IMR-90 (cell line): ENCODE measurements around the gene CEP290. TPM values are rescaled to one million over a fixed set of nuclear protein-coding genes. Genes with fewer than 3 reads are reported as not detected.

Source experiments
- ATAC-seq: fragments of 200-7000 bp; cut with Tn5 transposase; 2 replicates; pipeline ENCODE4 v1.9.1; 2020; ENCODE audit warnings: low read depth, mild to moderate bottlenecking, moderate library complexity
- Bru-seq: library from RNA; stranded (reverse); fragments of 400-500 nt; gene quantifications from one replicate; lab custom pipeline; 2021; lab: Mats Ljungman, UMichigan
- BruChase-seq, 2 experiments: library from RNA; stranded (reverse); fragments of 400-500 nt; gene quantifications; one replicate each; lab custom pipeline; 2021; lab: Mats Ljungman, UMichigan
- BruUV-seq: library from RNA; stranded (reverse); fragments of 400-500 nt; replicated peaks from 2 replicates; lab custom pipeline; 2021; lab: Mats Ljungman, UMichigan
- CTCF ChIA-PET: fragments of 300-600 bp; formaldehyde crosslinking; extraction: SDS; loops from one replicate; lab custom pipeline; 2021; ENCODE audit warnings: antibody characterized with exemption; lab: Yijun Ruan, JAX
- POLR2A ChIA-PET: fragments of 300-600 bp; sonication (Branson Sonifier 250); formaldehyde crosslinking; loops from one replicate; lab custom pipeline; 2022; ENCODE audit warnings: antibody characterized with exemption; ENCODE audit not compliant: unreplicated experiment; lab: Charles Lee
- DNase-seq: peaks from one replicate; pipeline ENCODE4 v3.0.0; 2013
- H2AFZ ChIP-seq: replicated peaks from 2 replicates; pipeline ENCODE3; 2013; ENCODE audit warnings: low read length, mild to moderate bottlenecking; ENCODE audit not compliant: poor library complexity
- H2AK5ac ChIP-seq: 2 replicates; pipeline ENCODE4 v1.6.1; 2013; ENCODE audit warnings: low read depth, low read length, inconsistent platforms
- H2AK9ac ChIP-seq: replicated peaks from 2 replicates; pipeline ENCODE3; 2013; ENCODE audit warnings: mild to moderate bottlenecking, low read depth, low read length, moderate library complexity; ENCODE audit not compliant: poor library complexity
- H2BK120ac ChIP-seq: 2 replicates; pipeline ENCODE4 v1.6.1; 2013; ENCODE audit warnings: low read depth, low read length, inconsistent platforms
- H2BK15ac ChIP-seq: 3 replicates; pipeline ENCODE4 v1.6.1; 2013; ENCODE audit warnings: low read depth, low read length, inconsistent platforms
- H2BK20ac ChIP-seq: 2 replicates; pipeline ENCODE4 v1.6.1; 2013; ENCODE audit warnings: low read depth, mild to moderate bottlenecking, inconsistent platforms, low read length, moderate library complexity
- H2BK5ac ChIP-seq: 2 replicates; pipeline ENCODE4 v1.6.1; 2013; ENCODE audit warnings: mild to moderate bottlenecking, low read depth, low read length, inconsistent platforms; ENCODE audit not compliant: poor library complexity, severe bottlenecking
- H3K14ac ChIP-seq: replicated peaks from 2 replicates; pipeline ENCODE4 v1.6.1; 2013; ENCODE audit warnings: low read depth, low read length, inconsistent platforms
- H3K18ac ChIP-seq: 2 replicates; pipeline ENCODE4 v1.6.1; 2013; ENCODE audit warnings: low read depth, low read length, control low read depth
- H3K23ac ChIP-seq: 2 replicates; pipeline ENCODE4 v1.6.1; 2013; ENCODE audit warnings: low read depth, low read length, inconsistent platforms
- H3K27ac ChIP-seq: 2 replicates; pipeline ENCODE4 v1.5.1; 2013; ENCODE audit warnings: mild to moderate bottlenecking, control low read depth, low read length; ENCODE audit not compliant: insufficient read depth
- H3K27me3 ChIP-seq: 2 replicates; pipeline ENCODE4 v1.6.1; 2013; ENCODE audit warnings: low read length; ENCODE audit not compliant: control insufficient read depth, insufficient read depth
- H3K36me3 ChIP-seq: 2 replicates; pipeline ENCODE4 v1.6.1; 2013; ENCODE audit warnings: low read length, mixed read lengths; ENCODE audit not compliant: control insufficient read depth, insufficient read depth
- H3K4ac ChIP-seq: 2 replicates; pipeline ENCODE4 v1.6.1; 2013; ENCODE audit warnings: low read depth, low read length, inconsistent platforms
- H3K4me1 ChIP-seq: 2 replicates; pipeline ENCODE4 v1.6.1; 2013; ENCODE audit warnings: low read length, mixed read lengths; ENCODE audit not compliant: control insufficient read depth, insufficient read depth
- H3K4me2 ChIP-seq: 2 replicates; pipeline ENCODE4 v1.6.1; 2013; ENCODE audit warnings: low read depth, mild to moderate bottlenecking, control low read depth, low read length, moderate library complexity
- H3K4me3 ChIP-seq: 2 replicates; pipeline ENCODE4 v1.5.1; 2013; ENCODE audit warnings: low read depth, mild to moderate bottlenecking, control low read depth, low read length, moderate library complexity; ENCODE audit not compliant: insufficient read depth
- H3K56ac ChIP-seq: 2 replicates; pipeline ENCODE4 v1.6.1; 2013; ENCODE audit warnings: low read length, inconsistent platforms; ENCODE audit not compliant: insufficient read depth; ENCODE audit errors: extremely low read depth
- H3K79me1 ChIP-seq, 2 experiments: 2 replicates each; pipeline ENCODE4 v1.6.1; 2013; ENCODE audit warnings: low read length in 2 of 2, inconsistent platforms in 1 of 2, low read depth in 1 of 2
- H3K9ac ChIP-seq: 2 replicates; pipeline ENCODE4 v1.6.1; 2013; ENCODE audit warnings: low read depth, low read length, control low read depth
- H3K9me1 ChIP-seq: 2 replicates; pipeline ENCODE4 v1.6.1; 2013; ENCODE audit warnings: low read length, inconsistent platforms; ENCODE audit not compliant: insufficient read depth
- H3K9me3 ChIP-seq: 2 replicates; pipeline ENCODE4 v1.6.1; 2013; ENCODE audit warnings: low read length; ENCODE audit not compliant: control insufficient read depth, insufficient read depth
- H4K20me1 ChIP-seq: 2 replicates; pipeline ENCODE4 v1.6.1; 2013; ENCODE audit warnings: low read length, inconsistent platforms; ENCODE audit not compliant: insufficient read depth
- H4K5ac ChIP-seq: 2 replicates; pipeline ENCODE4 v1.6.1; 2013; ENCODE audit warnings: mild to moderate bottlenecking, low read depth, low read length, control low read depth
- H4K8ac ChIP-seq, 2 experiments: 2 replicates each; pipeline ENCODE4 v1.6.1; 2013; ENCODE audit warnings: low read depth in 2 of 2, low read length in 2 of 2, control low read depth in 1 of 2, inconsistent platforms in 1 of 2
- H4K91ac ChIP-seq: 2 replicates; pipeline ENCODE4 v1.6.1; 2013; ENCODE audit warnings: low read depth, low read length, inconsistent platforms; ENCODE audit not compliant: insufficient read depth
- BHLHE40 ChIP-seq: fragments of 150-350 bp; IDR thresholded peaks from 2 replicates; pipeline ENCODE4 v1.6.1; 2016; ENCODE audit warnings: mild to moderate bottlenecking, low read depth, low read length
- MAZ ChIP-seq: IDR thresholded peaks from 2 replicates; pipeline ENCODE4 v1.6.1; 2012; ENCODE audit warnings: low read depth, mild to moderate bottlenecking, low read length, improper control_type of control experiment, moderate library complexity, borderline replicate concordance
- MXI1 ChIP-seq: IDR thresholded peaks from 2 replicates; pipeline ENCODE4 v1.6.1; 2012; ENCODE audit warnings: low read depth, mild to moderate bottlenecking, low read length, moderate library complexity, borderline replicate concordance
- POLR2A ChIP-seq: IDR thresholded peaks from 2 replicates; pipeline ENCODE4 v1.6.1; 2012; ENCODE audit warnings: mild to moderate bottlenecking, low read depth, low read length
- RFX5 ChIP-seq: IDR thresholded peaks from 2 replicates; pipeline ENCODE4 v1.8.0; 2012; ENCODE audit warnings: low read depth, mild to moderate bottlenecking, low read length, moderate library complexity
- WGBS, 2 experiments: methylation state at CpG; one replicate each; pipeline versions ENCODE4 v1.1.5 to v1.1.7; 2013; ENCODE audit warnings: missing lambda C conversion rate in 2 of 2; ENCODE audit not compliant: insufficient read length in 1 of 2; ENCODE audit errors: extremely low coverage in 2 of 2; 5-methylcytosine and 5-hydroxymethylcytosine counted together
- dilution Hi-C: fragments of 300-500 bp; cut with HindIII; formaldehyde crosslinking; loops from one replicate; pipeline ENCODE4 v1.14.3; 2018; ENCODE audit warnings: low sequenced_read_pairs; ENCODE audit not compliant: unreplicated experiment
- in situ Hi-C: fragments of 300-500 bp; cut with MboI; formaldehyde crosslinking; loops from 3 replicates; pipeline ENCODE4 v1.14.3; 2019; ENCODE audit warnings: low sequenced_read_pairs, inconsistent platforms, mixed read lengths
- intact Hi-C: fragments of 100-400 bp; cut with micrococcal nuclease; formaldehyde crosslinking; loops from 2 replicates; pipeline ENCODE4 v1.10.0; 2022
- long read RNA-seq: library from polyadenylated mRNA; unstranded; transcript quantifications from one replicate; pipeline ENCODE4 v2.0.0, GENCODE V29; 2021; ENCODE audit not compliant: unreplicated experiment
- polyA plus RNA-seq, 3 experiments: library from polyadenylated mRNA; depleted of rRNA; stranded (reverse); fragments of >200 nt; gene quantifications; 2 replicates each; pipeline ENCODE4 v1.2.3, GENCODE V29; 2012; ENCODE audit warnings: low replicate concordance in 1 of 3
- total RNA-seq: library from RNA; depleted of rRNA; stranded (reverse); fragments of >200 nt; gene quantifications from 2 replicates; pipeline ENCODE4 v1.2.3, GENCODE V29; 2012; rRNA removed

The CEP290 gene, protein sequence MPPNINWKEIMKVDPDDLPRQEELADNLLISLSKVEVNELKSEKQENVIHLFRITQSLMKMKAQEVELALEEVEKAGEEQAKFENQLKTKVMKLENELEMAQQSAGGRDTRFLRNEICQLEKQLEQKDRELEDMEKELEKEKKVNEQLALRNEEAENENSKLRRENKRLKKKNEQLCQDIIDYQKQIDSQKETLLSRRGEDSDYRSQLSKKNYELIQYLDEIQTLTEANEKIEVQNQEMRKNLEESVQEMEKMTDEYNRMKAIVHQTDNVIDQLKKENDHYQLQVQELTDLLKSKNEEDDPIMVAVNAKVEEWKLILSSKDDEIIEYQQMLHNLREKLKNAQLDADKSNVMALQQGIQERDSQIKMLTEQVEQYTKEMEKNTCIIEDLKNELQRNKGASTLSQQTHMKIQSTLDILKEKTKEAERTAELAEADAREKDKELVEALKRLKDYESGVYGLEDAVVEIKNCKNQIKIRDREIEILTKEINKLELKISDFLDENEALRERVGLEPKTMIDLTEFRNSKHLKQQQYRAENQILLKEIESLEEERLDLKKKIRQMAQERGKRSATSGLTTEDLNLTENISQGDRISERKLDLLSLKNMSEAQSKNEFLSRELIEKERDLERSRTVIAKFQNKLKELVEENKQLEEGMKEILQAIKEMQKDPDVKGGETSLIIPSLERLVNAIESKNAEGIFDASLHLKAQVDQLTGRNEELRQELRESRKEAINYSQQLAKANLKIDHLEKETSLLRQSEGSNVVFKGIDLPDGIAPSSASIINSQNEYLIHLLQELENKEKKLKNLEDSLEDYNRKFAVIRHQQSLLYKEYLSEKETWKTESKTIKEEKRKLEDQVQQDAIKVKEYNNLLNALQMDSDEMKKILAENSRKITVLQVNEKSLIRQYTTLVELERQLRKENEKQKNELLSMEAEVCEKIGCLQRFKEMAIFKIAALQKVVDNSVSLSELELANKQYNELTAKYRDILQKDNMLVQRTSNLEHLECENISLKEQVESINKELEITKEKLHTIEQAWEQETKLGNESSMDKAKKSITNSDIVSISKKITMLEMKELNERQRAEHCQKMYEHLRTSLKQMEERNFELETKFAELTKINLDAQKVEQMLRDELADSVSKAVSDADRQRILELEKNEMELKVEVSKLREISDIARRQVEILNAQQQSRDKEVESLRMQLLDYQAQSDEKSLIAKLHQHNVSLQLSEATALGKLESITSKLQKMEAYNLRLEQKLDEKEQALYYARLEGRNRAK (N-terminal part only)
- 7.9 and 17.5 TPM in 2 replicates for total RNA-seq
- 4.3 and 4.4 TPM in 2 replicates for polyA plus RNA-seq (2012; rRNA removed)
- polyA plus RNA-seq (2012; cell fraction: cytosol; rRNA removed) = 0.98 and 1.9 TPM in 2 replicates
- 1.9 and 6.9 TPM in 2 replicates for polyA plus RNA-seq (2012; cell fraction: nucleus; rRNA removed; ENCODE audit: low replicate concordance)
- Bru-seq, nascent RNA = percentile 64 among the genes with signal in this experiment
- BruChase-seq, experiment 1, labeled RNA remaining after a 6-hour chase = percentile 65 among the genes with signal in this experiment
- percentile 75 among the genes with signal in this experiment for BruChase-seq, experiment 2, labeled RNA remaining after a 2-hour chase
- long read RNA-seq, partial matches to known transcripts = 9 of 10 reads
- long read RNA-seq, other reads (novel, unspliced or antisense) = 1 of 10 reads

- Histone ChIP-seq H3K18ac (no peak within 1 kb of the TSS), H2BK15ac (peak within 1 kb of the TSS; percentile 53; the same call in 1 of the 3 replicates), H3K4me2 (peak within 1 kb of the TSS; percentile 97), H3K4me3 (peak within 1 kb of the TSS; percentile 68), H2AFZ (peak within 1 kb of the TSS; percentile 99), H3K36me3 (no peaks in the 10 kb centered on the region; the same call in 1 of the 2 replicates), H3K4me1 (no peaks in the 10 kb centered on the region), H3K9me3 (no peaks in the 10 kb centered on the region), H3K9ac (peak within 1 kb of the TSS; percentile 66), H4K5ac (peak within 1 kb of the TSS; percentile 43), H2AK5ac (peak within 1 kb of the TSS; percentile 78; the same call in 1 of the 2 replicates), H4K20me1 (no peaks in the 10 kb centered on the region), H2BK120ac (peak within 1 kb of the TSS; percentile 45; the same call in 1 of the 2 replicates), H4K8ac (peak within 1 kb of the TSS; percentile 54 to 93), H3K14ac (peak within 1 kb of the TSS; percentile 84), H2BK20ac (no peak within 1 kb of the TSS), H3K9me1 (peaks cover 1% of the 10 kb centered on the region; the same call in 1 of the 2 replicates), H4K91ac (peak within 1 kb of the TSS; percentile 81), H2AK9ac (peak within 1 kb of the TSS; percentile 85), H3K79me1 (peaks cover 23 to 38% of the 10 kb centered on the region in 2 experiments), H3K56ac (peak within 1 kb of the TSS; percentile 77), H3K27ac (peak within 1 kb of the TSS; percentile 57), H2BK5ac (peak within 1 kb of the TSS; percentile 64), H3K27me3 (no peaks in the 10 kb centered on the region), H3K4ac (peak within 1 kb of the TSS; percentile 73), H3K23ac (peak within 1 kb of the TSS; percentile 86)
- peak; percentile 72; the same call in 1 of the 2 replicates for TF ChIP-seq MAZ
- peak; percentile 24; the same call in 1 of the 2 replicates for TF ChIP-seq BHLHE40
- peak; percentile 94; the same call in 1 of the 2 replicates for TF ChIP-seq MXI1
- TF ChIP-seq POLR2A = peak; percentile 62; the same call in 1 of the 2 replicates
- TF ChIP-seq RFX5 = no peak
- intact Hi-C loops (no loop called here), dilution Hi-C loops (no loop called here), in situ Hi-C loops (loop anchor here (25.0 kb wide), 1 partner anchor 1370 kb away; the partner anchor contains the start of gene GALNT4)
- no TSS peak for BruUV-seq
- DNase-seq = peak; percentile 100
- CTCF ChIA-PET = interaction anchor here (0.6 kb wide), 1 partner anchor 446 kb away, joined by 3 read pairs; no protein-coding TSS in a partner anchor
- ATAC-seq = peak; percentile 98
- 0% methylated on average over 20 of the region's 49 CpGs; no CpG with 5 or more reads in 1 of the 2 experiments for WGBS, 2 experiments
- POLR2A ChIA-PET = interaction anchor here (0.5 kb wide), 1 partner anchor 432 kb away, joined by 3 read pairs; no protein-coding TSS in a partner anchor
Observed at GRCh38 chr12:88141774-88142609, at the start of gene CEP290, which contains the start of gene TMTC3. Gene CEP290, minus strand, starts transcription at chr12:88142088. Its CDS starts 781 bp downstream, at chr12:88141307. Gene TMTC3, plus strand, starts transcription at chr12:88142307. Its CDS starts 6,009 bp downstream, at chr12:88148316.
